GM23248 (cell line): Measurements from ENCODE around the gene KRTDAP.

Experiments used
- EZH2 ChIP-seq: fragments of 200-600 bp; sonication (generic); IDR thresholded peaks from 2 replicates; pipeline ENCODE4 v1.6.1; 2018; ENCODE audit warnings: antibody characterized with exemption, mild to moderate bottlenecking; ENCODE audit not compliant: insufficient read depth, poor library complexity, severe bottlenecking
- EZH2phosphoT487 ChIP-seq: fragments of 200-600 bp; sonication (generic); IDR thresholded peaks from 2 replicates; pipeline ENCODE4 v1.6.1; 2018; ENCODE audit warnings: antibody characterized with exemption, moderate library complexity, mild to moderate bottlenecking, low read depth; ENCODE audit not compliant: insufficient read depth

DNA sequence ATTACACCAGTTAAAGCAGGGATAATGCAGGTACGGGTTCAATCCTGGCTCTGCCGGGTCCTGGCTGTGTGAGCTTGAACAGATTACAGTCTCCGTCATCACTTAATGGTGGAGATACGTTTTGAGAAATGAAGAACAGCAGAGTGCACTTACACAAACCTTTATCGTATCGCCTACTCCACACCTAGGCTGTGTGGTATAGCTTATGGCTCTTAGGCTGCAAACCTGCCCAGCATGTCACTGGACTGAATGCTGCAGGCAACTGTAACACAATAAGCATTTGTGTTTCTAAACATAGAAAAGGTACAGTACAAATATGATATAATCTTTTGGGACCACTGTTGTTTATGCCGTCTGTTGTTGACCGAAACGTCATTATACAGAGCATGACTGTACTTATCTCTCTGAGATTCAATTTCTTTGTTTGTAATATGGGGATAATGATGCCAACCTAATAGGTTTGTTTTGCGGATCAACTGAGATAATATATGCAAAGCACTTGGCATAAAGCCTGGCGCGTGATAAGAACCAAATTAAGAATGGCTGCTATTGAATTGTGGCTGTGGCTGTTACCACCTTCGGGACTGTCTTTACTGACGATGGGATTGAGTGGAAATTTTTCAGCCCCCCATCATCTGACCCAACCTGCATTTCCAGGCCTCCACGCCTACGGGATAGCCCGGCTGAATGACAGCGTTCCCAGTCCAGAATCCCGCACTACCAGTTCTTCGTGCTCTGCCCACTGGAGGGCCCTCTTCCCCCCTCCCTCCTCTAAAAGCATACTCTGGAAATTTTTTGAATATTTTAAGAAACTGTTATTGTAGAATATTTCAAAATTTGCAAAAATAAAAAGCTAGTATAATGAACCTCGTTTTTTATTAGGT, 11.2 kb downstream of the KRTDAP start:
- no peak for TF ChIP-seq EZH2phosphoT487
- no peak for TF ChIP-seq EZH2
